Skeletal muscle satellite cell (primary cell): ENCODE measurements around the gene ASCC2. TPM values are rescaled to one million over a fixed set of nuclear protein-coding genes. Genes with fewer than 3 reads are reported as not detected.

Source experiments
- H3K27me3 ChIP-seq: 2 replicates; pipeline ENCODE4 v1.7.0; 2013; ENCODE audit warnings: low read length; ENCODE audit not compliant: control insufficient read depth, insufficient read depth
- H3K36me3 ChIP-seq: 2 replicates; pipeline ENCODE4 v1.7.0; 2013; ENCODE audit warnings: mild to moderate bottlenecking, control low read depth, low read length; ENCODE audit not compliant: insufficient read depth
- H3K4me1 ChIP-seq: 2 replicates; pipeline ENCODE4 v1.7.0; 2013; ENCODE audit warnings: low read length; ENCODE audit not compliant: control insufficient read depth, insufficient read depth
- H3K4me2 ChIP-seq: 2 replicates; pipeline ENCODE4 v1.7.0; 2013; ENCODE audit warnings: mild to moderate bottlenecking, low read length
- H3K4me3 ChIP-seq: 2 replicates; pipeline ENCODE4 v1.7.0; 2013; ENCODE audit warnings: low read length
- H3K9ac ChIP-seq: 2 replicates; pipeline ENCODE4 v1.7.0; 2013; ENCODE audit warnings: mild to moderate bottlenecking, low read depth, low read length, moderate library complexity
- H3K9me3 ChIP-seq: replicated peaks from 2 replicates; pipeline ENCODE4 v1.7.0; 2013; ENCODE audit warnings: mild to moderate bottlenecking, control low read depth, low read length
- total RNA-seq: library from RNA; depleted of rRNA; stranded (reverse); fragments of >200 nt; gene quantifications from 2 replicates; pipeline ENCODE4 v1.2.3, GENCODE V29; 2012; rRNA removed

The ASCC2 gene
- total RNA-seq: 29.9 and 38.4 TPM in 2 replicates

GRCh38 chr22:29837741-29838598, at the start of gene ASCC2:
ASCC2 (minus strand) TSS chr22:29838274; CDS start chr22:29832325, 5,949 bp downstream.
- peak within 1 kb of the TSS; percentile 88 for H3K9ac ChIP-seq
- peak within 1 kb of the TSS; percentile 90 for H3K4me3 ChIP-seq
- peaks cover 10% of the 10 kb centered on the region for H3K4me1 ChIP-seq
- peaks cover 16% of the 10 kb centered on the region for H3K36me3 ChIP-seq
- H3K27me3 ChIP-seq: no peaks in the 10 kb centered on the region
- H3K4me2 ChIP-seq: peak within 1 kb of the TSS; percentile 96
- H3K9me3 ChIP-seq: no peaks in the 10 kb centered on the region

- H3K9ac ChIP-seq: no peak overlapping the region
- no peak overlapping the region for H3K4me3 ChIP-seq
- peaks cover 5% of the 10 kb centered on the region for H3K4me1 ChIP-seq
- no peaks in the 10 kb centered on the region for H3K9me3 ChIP-seq
- H3K27me3 ChIP-seq: no peaks in the 10 kb centered on the region
- H3K4me2 ChIP-seq: no peak overlapping the region
- H3K36me3 ChIP-seq: no peaks in the 10 kb centered on the region
Measured at GRCh38 chr22:29887358-29887757, 49.3 kb upstream of the ASCC2 start.

- Histone ChIP-seq H3K9ac (no peak overlapping the region), H3K4me1 (peaks cover 5% of the 10 kb centered on the region), H3K27me3 (no peaks in the 10 kb centered on the region)
Measured at GRCh38 chr22:29886596-29886995, 48.5 kb upstream of the ASCC2 start.

GRCh38 chr22:29885610-29886009, 47.5 kb upstream of the ASCC2 start:
- no peaks in the 10 kb centered on the region for H3K36me3 ChIP-seq
- H3K4me1 ChIP-seq: peaks cover 5% of the 10 kb centered on the region
- H3K9ac ChIP-seq: no peak overlapping the region
- no peak overlapping the region for H3K4me3 ChIP-seq
- no peak overlapping the region for H3K4me2 ChIP-seq
- H3K27me3 ChIP-seq: no peaks in the 10 kb centered on the region
- H3K9me3 ChIP-seq: no peaks in the 10 kb centered on the region

More at GRCh38 chr22:29886596-29886995, 48.5 kb upstream of the ASCC2 start:
- no peaks in the 10 kb centered on the region for H3K36me3 ChIP-seq
- no peaks in the 10 kb centered on the region for H3K9me3 ChIP-seq
- no peak overlapping the region for H3K4me3 ChIP-seq
- H3K4me2 ChIP-seq: no peak overlapping the region

- H3K4me3 ChIP-seq: peak overlapping the region; percentile 100
- H3K9me3 ChIP-seq: no peaks in the 10 kb centered on the region
- H3K27me3 ChIP-seq: no peaks in the 10 kb centered on the region
- H3K9ac ChIP-seq: peak overlapping the region; percentile 99
- H3K36me3 ChIP-seq: no peaks in the 10 kb centered on the region
- H3K4me1 ChIP-seq: peaks cover 5% of the 10 kb centered on the region
- peak overlapping the region; percentile 87 for H3K4me2 ChIP-seq
Measured at GRCh38 chr22:29883775-29884097, 45.7 kb upstream of the ASCC2 start.

GRCh38 chr22:29883045-29883774, 45.1 kb upstream of the ASCC2 start, which contains the start of gene MTMR3:
MTMR3 (plus strand) TSS chr22:29883174; CDS start chr22:29971060, 87,886 bp downstream.
- Histone ChIP-seq H3K4me3 (peak within 1 kb of the TSS; percentile 100), H3K4me2 (peak within 1 kb of the TSS; percentile 87), H3K9ac (peak within 1 kb of the TSS; percentile 99), H3K4me1 (peaks cover 5% of the 10 kb centered on the region), H3K9me3 (no peaks in the 10 kb centered on the region), H3K36me3 (no peaks in the 10 kb centered on the region), H3K27me3 (no peaks in the 10 kb centered on the region)

- Histone ChIP-seq H3K4me2 (peak overlapping the region; percentile 69), H3K4me3 (peak overlapping the region; percentile 100), H3K9ac (no peak overlapping the region)
Measured at GRCh38 chr22:29882716-29883044, 44.6 kb upstream of the ASCC2 start.

GRCh38 chr22:29879753-29880152, 41.7 kb upstream of the ASCC2 start:
- H3K4me1 ChIP-seq: peaks cover 10% of the 10 kb centered on the region
- no peak overlapping the region for H3K4me3 ChIP-seq
- H3K9ac ChIP-seq: no peak overlapping the region
- no peaks in the 10 kb centered on the region for H3K36me3 ChIP-seq
- H3K4me2 ChIP-seq: no peak overlapping the region
- no peaks in the 10 kb centered on the region for H3K9me3 ChIP-seq
- no peaks in the 10 kb centered on the region for H3K27me3 ChIP-seq

More at GRCh38 chr22:29882716-29883044, 44.6 kb upstream of the ASCC2 start:
- Histone ChIP-seq H3K4me1 (peaks cover 10% of the 10 kb centered on the region), H3K36me3 (no peaks in the 10 kb centered on the region), H3K9me3 (no peaks in the 10 kb centered on the region), H3K27me3 (no peaks in the 10 kb centered on the region)

GRCh38 chr22:29877620-29878019, 39.5 kb upstream of the ASCC2 start:
- no peak overlapping the region for H3K4me2 ChIP-seq
- H3K36me3 ChIP-seq: no peaks in the 10 kb centered on the region
- H3K9me3 ChIP-seq: no peaks in the 10 kb centered on the region
- peaks cover 6% of the 10 kb centered on the region for H3K4me1 ChIP-seq
- H3K27me3 ChIP-seq: peaks cover 3% of the 10 kb centered on the region
- no peak overlapping the region for H3K4me3 ChIP-seq
- no peak overlapping the region for H3K9ac ChIP-seq

- peaks cover 6% of the 10 kb centered on the region for H3K4me1 ChIP-seq
- no peaks in the 10 kb centered on the region for H3K9me3 ChIP-seq
- no peak overlapping the region for H3K4me2 ChIP-seq
- no peaks in the 10 kb centered on the region for H3K36me3 ChIP-seq
- H3K9ac ChIP-seq: no peak overlapping the region
- H3K27me3 ChIP-seq: peaks cover 9% of the 10 kb centered on the region
- no peak overlapping the region for H3K4me3 ChIP-seq
Measured at GRCh38 chr22:29873943-29874342, 35.9 kb upstream of the ASCC2 start.

- no peak overlapping the region for H3K4me2 ChIP-seq
- peaks cover 3% of the 10 kb centered on the region for H3K4me1 ChIP-seq
- no peak overlapping the region for H3K9ac ChIP-seq
- H3K27me3 ChIP-seq: peaks cover 9% of the 10 kb centered on the region
- no peak overlapping the region for H3K4me3 ChIP-seq
- no peaks in the 10 kb centered on the region for H3K36me3 ChIP-seq
- H3K9me3 ChIP-seq: no peaks in the 10 kb centered on the region
Measured at GRCh38 chr22:29872989-29873388, 34.9 kb upstream of the ASCC2 start.
